GM13976 (cell line): ENCODE measurements around the gene COIL.

Experiments used
- DNase-seq: peaks from one replicate; pipeline ENCODE4 v3.0.0; 2012; ENCODE audit warnings: low spot score
- in situ Hi-C: fragments of 300-500 bp; cut with MboI; formaldehyde crosslinking; loops from one replicate; pipeline ENCODE4 v1.12.0; 2022; ENCODE audit warnings: low sequenced_read_pairs, mixed read lengths, inconsistent platforms; ENCODE audit not compliant: unreplicated experiment
- TF ChIP-seq, protein P1 (sequence below): IDR thresholded peaks from 2 replicates; pipeline ENCODE4 v1.5.1; 2012; ENCODE audit warnings: borderline replicate concordance, mild to moderate bottlenecking; ENCODE audit not compliant: insufficient read depth; ENCODE audit errors: extremely low read depth, missing control alignments, control extremely low read depth

The COIL gene

DNA sequence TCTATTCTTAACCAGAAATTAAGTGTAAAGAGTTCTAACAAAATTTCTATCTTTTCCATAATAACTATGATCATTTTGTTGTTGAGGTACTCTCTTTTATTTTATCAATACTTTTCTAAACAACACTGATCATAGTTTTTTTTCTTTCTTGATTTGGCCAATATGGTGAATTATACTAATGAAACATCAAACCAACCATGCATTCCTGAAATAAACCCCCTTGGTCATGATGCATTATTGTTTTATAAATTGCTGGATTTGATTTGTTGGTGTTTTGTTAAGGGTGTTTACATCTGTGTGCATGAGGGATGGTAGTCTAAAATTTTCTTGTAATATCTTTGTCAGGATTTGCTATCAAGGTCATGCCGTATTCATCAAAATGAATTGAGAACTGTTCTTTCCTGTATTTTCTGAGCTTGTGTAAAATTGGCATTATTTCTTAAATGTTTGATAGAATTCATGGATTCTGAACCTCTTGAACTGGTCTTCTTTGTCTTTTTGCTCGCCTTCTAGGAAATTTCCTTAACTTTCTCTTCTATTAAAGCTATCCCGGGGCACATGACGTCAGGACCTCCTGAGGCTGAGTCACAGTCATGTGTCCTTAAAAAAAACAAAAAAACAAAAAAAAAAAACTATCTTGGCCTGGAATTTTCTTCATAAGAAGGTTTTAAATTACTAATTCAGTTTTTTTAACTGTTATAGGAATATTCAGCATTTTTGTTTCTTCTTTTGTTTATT lies 43.1 kb downstream of the COIL start:
- in situ Hi-C loops, result no loop called here
- DNase-seq, result no peak
- TF ChIP-seq, protein P1, sequence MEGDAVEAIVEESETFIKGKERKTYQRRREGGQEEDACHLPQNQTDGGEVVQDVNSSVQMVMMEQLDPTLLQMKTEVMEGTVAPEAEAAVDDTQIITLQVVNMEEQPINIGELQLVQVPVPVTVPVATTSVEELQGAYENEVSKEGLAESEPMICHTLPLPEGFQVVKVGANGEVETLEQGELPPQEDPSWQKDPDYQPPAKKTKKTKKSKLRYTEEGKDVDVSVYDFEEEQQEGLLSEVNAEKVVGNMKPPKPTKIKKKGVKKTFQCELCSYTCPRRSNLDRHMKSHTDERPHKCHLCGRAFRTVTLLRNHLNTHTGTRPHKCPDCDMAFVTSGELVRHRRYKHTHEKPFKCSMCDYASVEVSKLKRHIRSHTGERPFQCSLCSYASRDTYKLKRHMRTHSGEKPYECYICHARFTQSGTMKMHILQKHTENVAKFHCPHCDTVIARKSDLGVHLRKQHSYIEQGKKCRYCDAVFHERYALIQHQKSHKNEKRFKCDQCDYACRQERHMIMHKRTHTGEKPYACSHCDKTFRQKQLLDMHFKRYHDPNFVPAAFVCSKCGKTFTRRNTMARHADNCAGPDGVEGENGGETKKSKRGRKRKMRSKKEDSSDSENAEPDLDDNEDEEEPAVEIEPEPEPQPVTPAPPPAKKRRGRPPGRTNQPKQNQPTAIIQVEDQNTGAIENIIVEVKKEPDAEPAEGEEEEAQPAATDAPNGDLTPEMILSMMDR, result no peak

DNA sequence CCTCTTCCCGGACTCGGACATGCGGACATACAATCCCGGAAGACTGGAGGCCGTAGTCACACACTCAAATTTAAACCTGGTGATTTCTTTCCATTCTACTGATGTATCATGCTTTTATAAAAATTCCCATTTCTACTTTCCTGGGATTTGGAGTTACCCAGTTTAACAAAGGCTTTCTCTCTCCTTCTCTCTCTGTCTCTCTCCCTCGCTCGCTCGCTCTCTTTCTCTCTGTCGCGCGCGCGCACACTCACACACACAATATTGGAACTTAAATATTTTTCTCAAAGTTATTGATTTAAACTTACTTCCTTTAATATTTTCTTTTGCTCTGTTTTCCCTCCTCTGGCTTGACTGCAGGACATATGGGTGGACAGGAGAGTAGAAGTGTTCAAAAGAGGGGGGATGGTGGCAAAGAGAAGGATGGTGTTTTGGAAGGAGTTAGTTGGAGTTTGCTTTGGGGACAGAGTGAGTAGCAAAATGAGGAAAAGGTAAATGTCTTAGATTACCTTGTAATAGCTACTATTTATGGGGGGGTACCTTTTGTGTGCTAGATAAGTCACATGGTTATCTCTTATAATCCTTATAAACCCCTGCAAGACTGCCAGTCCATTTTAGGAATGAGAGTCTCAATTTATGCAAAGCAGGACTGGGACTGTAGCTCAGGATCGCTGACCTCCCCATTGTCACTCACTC lies 46.1 kb downstream of the COIL start:
- no peak for DNase-seq
- in situ Hi-C loops, result no loop called here
- TF ChIP-seq, protein P1, result no peak

DNA sequence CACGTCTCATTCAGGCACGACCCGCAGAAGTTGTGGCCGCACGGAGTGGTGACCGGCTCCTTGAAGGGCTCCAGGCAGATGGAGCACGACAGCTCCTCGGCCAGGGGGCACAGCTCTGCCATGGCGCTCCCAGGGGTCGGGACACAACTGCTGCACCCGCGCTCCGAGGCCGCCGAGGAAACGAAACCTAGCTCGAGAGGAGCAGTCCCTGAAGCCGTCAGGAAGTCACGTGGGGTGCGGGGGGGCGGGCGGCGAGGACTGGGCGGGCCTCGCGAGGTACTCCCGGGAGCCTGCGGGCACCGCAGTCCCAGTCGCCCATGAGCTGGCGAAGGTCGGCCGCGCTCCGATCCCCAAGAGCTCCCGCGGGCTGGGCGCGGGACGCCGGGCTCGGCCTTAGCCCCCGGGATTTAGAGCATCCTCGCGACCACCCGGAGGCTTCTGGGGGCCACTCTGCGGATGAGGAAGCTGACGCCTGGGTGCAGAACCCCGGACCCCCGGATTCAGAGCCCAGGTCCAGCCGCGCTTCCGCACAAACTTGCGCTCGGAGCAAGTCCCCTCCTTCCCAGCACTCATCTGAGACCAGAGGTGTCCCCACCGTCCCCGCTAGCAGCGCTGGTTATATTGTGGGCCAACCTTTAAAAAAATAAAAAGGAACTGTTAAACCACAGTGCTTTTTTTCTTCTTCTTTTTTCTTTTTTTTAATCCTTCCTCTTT lies 46.8 kb downstream of the COIL start, which contains the start of gene TRIM25:
Gene TRIM25 (minus strand): TSS at position 183 of the 714 bp plus-strand sequence. CDS start 61 bp downstream, at position 122.
- DNase-seq, result peak; percentile 97
- TF ChIP-seq, protein P1, result no peak
- in situ Hi-C loops, result no loop called here

DNA sequence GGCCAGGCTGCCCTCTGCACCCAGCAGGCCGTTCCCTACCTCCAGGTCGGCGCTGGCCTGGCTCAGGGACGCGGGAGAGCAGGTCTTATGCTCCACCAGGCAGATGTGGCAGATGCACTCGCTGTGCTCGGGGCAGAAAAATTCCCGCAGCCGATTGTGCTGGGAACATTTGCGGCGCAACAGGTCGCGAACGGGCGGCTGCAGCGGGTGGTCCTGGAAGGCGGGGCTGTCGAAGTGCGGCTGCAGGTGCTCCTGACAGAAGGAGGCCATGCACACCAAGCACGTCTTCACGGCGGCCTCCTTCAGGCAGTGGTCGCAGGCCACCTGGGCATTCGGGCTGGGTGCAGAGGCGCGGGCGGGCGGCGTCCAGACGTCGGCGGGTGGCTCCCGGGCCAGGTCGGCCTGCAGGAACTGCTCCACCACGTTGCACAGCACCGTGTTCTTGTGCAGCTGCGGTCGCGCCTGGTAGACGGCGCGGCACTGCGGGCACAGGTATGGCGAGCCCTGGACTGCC lies 47.4 kb downstream of the COIL start:
- peak; percentile 53 for DNase-seq
- TF ChIP-seq, protein P1, result no peak
- in situ Hi-C loops, result no loop called here

DNA sequence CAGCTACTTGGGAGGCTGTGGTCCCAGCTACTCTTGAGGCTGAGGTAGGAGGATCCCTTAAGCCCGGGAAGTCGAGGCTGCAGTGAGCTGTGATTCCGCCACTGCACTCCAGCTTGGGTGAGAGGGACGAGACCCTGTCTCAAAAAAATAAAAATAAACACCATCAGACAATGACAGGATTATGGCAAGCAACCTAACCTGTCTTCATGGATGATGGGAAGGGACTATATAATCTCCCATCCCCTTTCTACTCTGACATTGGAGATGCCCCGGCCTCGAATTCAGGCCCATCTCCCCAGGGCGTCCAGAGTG lies 47.9 kb downstream of the COIL start:
- in situ Hi-C loops, result no loop called here
- DNase-seq, result no peak
- TF ChIP-seq, protein P1, result no peak
